SK-N-SH (cell line): ENCODE data around the gene CEBPB. TPM values are rescaled to one million over a fixed set of nuclear protein-coding genes. Genes with fewer than 3 reads are reported as not detected.

Experiments used
- CTCF ChIA-PET: fragments of 300-600, 350-600 bp; formaldehyde crosslinking; extraction: SDS; loops from one replicate; lab custom pipeline; 2021; lab: Yijun Ruan, JAX
- POLR2A ChIA-PET: fragments of 350-600 bp; sonication (Branson Sonifier 250); formaldehyde crosslinking; extraction: SDS; loops from one replicate; lab custom pipeline; 2020; ENCODE audit warnings: antibody characterized with exemption, inconsistent platforms; lab: Yijun Ruan, JAX
- DNase-seq: peaks from one replicate; pipeline ENCODE4 v3.0.0; 2012
- H2AFZ ChIP-seq: fragments of 200-600 bp; sonication (generic); 2 replicates; pipeline ENCODE4 v1.8.1; 2016; ENCODE audit warnings: antibody characterized with exemption, mild to moderate bottlenecking, low read depth
- H3F3A ChIP-seq: fragments of 200-600 bp; sonication (generic); replicated peaks from 2 replicates; pipeline ENCODE3; 2016; ENCODE audit warnings: antibody characterized with exemption, mild to moderate bottlenecking; ENCODE audit not compliant: insufficient read depth
- H3K27ac ChIP-seq, 2 experiments: fragments of 200-500 bp in 1 of 2; fragments of 200-600 bp in 1 of 2; sonication (Bioruptor generic) in 1 of 2; sonication (generic), shearing (Covaris generic) in 1 of 2; 2 replicates each; pipeline versions ENCODE4 v1.5.1 to v1.6.1; 2014 to 2016; ENCODE audit warnings: low read depth in 2 of 2, inconsistent platforms in 1 of 2, low read length in 1 of 2, mild to moderate bottlenecking in 1 of 2, mixed read lengths in 1 of 2
- H3K27me3 ChIP-seq: fragments of 200-600 bp; sonication (generic), shearing (Covaris generic); 2 replicates; pipeline ENCODE4 v1.6.1; 2016; ENCODE audit warnings: mixed run types; ENCODE audit not compliant: insufficient read depth
- H3K36me3 ChIP-seq, 2 experiments: fragments of 200-500 bp in 1 of 2; fragments of 200-600 bp in 1 of 2; sonication (Bioruptor generic) in 1 of 2; sonication (generic) in 1 of 2; replicated peaks in 1 of 2; 2 replicates each; pipeline versions ENCODE3 to v1.5.1; 2014 to 2016; ENCODE audit warnings: low read length in 1 of 2, mild to moderate bottlenecking in 1 of 2; ENCODE audit not compliant: insufficient read depth in 2 of 2, control insufficient read depth in 1 of 2
- H3K4me1 ChIP-seq, 2 experiments: fragments of 200-500 bp in 1 of 2; fragments of 200-600 bp in 1 of 2; sonication (Bioruptor generic) in 1 of 2; sonication (generic), shearing (Covaris generic) in 1 of 2; 2 replicates each; pipeline versions ENCODE4 v1.5.1 to v1.6.1; 2014 to 2016; ENCODE audit warnings: low read depth in 1 of 2, low read length in 1 of 2, mixed run types in 1 of 2; ENCODE audit not compliant: insufficient read depth in 2 of 2, control insufficient read depth in 1 of 2
- H3K4me2 ChIP-seq: fragments of 200-600 bp; sonication (generic), shearing (Covaris generic); 2 replicates; pipeline ENCODE4 v1.6.1; 2017; ENCODE audit warnings: mixed run types
- H3K4me3 ChIP-seq, 2 experiments: fragments of 200-500 bp in 1 of 2; fragments of 200-600 bp in 1 of 2; sonication (Bioruptor generic) in 1 of 2; sonication (generic), shearing (Covaris generic) in 1 of 2; 2 replicates each; pipeline versions ENCODE4 v1.5.1 to v1.8.1; 2014 to 2016; ENCODE audit warnings: low read depth in 2 of 2, inconsistent platforms in 1 of 2, low read length in 1 of 2, mild to moderate bottlenecking in 1 of 2, mixed read lengths in 1 of 2, moderate library complexity in 1 of 2
- H3K79me2 ChIP-seq: fragments of 200-600 bp; sonication (generic); 2 replicates; pipeline ENCODE4 v1.8.1; 2017; ENCODE audit warnings: mild to moderate bottlenecking; ENCODE audit not compliant: insufficient read depth
- H3K9ac ChIP-seq: fragments of 200-600 bp; sonication (generic); 2 replicates; pipeline ENCODE4 v1.6.1; 2017; ENCODE audit warnings: mixed run types
- H3K9me2 ChIP-seq: fragments of 200-600 bp; sonication (generic); 2 replicates; pipeline ENCODE4 v1.6.1; 2017; ENCODE audit warnings: mixed run types
- H3K9me3 ChIP-seq: fragments of 200-600 bp; sonication (generic); 2 replicates; pipeline ENCODE4 v1.6.1; 2017; ENCODE audit warnings: mixed run types, mild to moderate bottlenecking, moderate library complexity
- H4K20me1 ChIP-seq: fragments of 200-600 bp; sonication (generic); 2 replicates; pipeline ENCODE4 v1.6.1; 2017; ENCODE audit warnings: mild to moderate bottlenecking, mixed run types; ENCODE audit not compliant: insufficient read depth
- ELF1 ChIP-seq: IDR thresholded peaks from 2 replicates; pipeline ENCODE4 v1.4.0; 2012
- EZH2phosphoT487 ChIP-seq: fragments of 200-600 bp; sonication (generic); IDR thresholded peaks from 2 replicates; pipeline ENCODE4 v1.6.1; 2017; ENCODE audit warnings: low read depth, mixed run types, mild to moderate bottlenecking, antibody characterized with exemption, moderate library complexity, borderline replicate concordance
- FOSL2 ChIP-seq: IDR thresholded peaks from 2 replicates; pipeline ENCODE4 v1.4.0; 2012; ENCODE audit warnings: low read depth, mild to moderate bottlenecking, moderate library complexity, borderline replicate concordance
- FOXM1 ChIP-seq: IDR thresholded peaks from 2 replicates; pipeline ENCODE4 v1.4.0; 2012; ENCODE audit warnings: low read depth, mild to moderate bottlenecking
- GABPA ChIP-seq: IDR thresholded peaks from 2 replicates; pipeline ENCODE4 v1.4.0; 2012; ENCODE audit warnings: low read depth, mild to moderate bottlenecking
- GATA2 ChIP-seq: sonication (generic); formaldehyde crosslinking; IDR thresholded peaks from 2 replicates; pipeline ENCODE4 v1.5.0; 2020; ENCODE audit warnings: mild to moderate bottlenecking, missing genetic modification reagents
- JUND ChIP-seq: IDR thresholded peaks from 2 replicates; pipeline ENCODE4 v1.4.0; 2012
- NFIC ChIP-seq: IDR thresholded peaks from 2 replicates; pipeline ENCODE4 v1.4.0; 2012; ENCODE audit warnings: borderline replicate concordance
- NRF1 ChIP-seq: IDR thresholded peaks from 2 replicates; pipeline ENCODE4 v1.6.1; 2012; ENCODE audit warnings: low read depth, mild to moderate bottlenecking, low read length
- PBX3 ChIP-seq: IDR thresholded peaks from 2 replicates; pipeline ENCODE4; 2012
- RAD21 ChIP-seq: IDR thresholded peaks from 2 replicates; pipeline ENCODE4 v1.6.1; 2012; ENCODE audit warnings: mild to moderate bottlenecking, low read length
- RCOR1 ChIP-seq: fragments of 150-350 bp; IDR thresholded peaks from 2 replicates; pipeline ENCODE4 v1.6.1; 2017; ENCODE audit warnings: antibody characterized with exemption, low read length
- RFX5 ChIP-seq: IDR thresholded peaks from 2 replicates; pipeline ENCODE4 v1.6.1; 2012; ENCODE audit warnings: mild to moderate bottlenecking, improper control_type of control experiment, low read length
- SIN3A ChIP-seq: IDR thresholded peaks from 2 replicates; pipeline ENCODE4 v1.6.1; 2012; ENCODE audit warnings: low read depth, mild to moderate bottlenecking, low read length, moderate library complexity, borderline replicate concordance
- SMC3 ChIP-seq: IDR thresholded peaks from 2 replicates; pipeline ENCODE4 v1.6.1; 2012; ENCODE audit warnings: low read depth, low read length, improper control_type of control experiment
- YY1 ChIP-seq: IDR thresholded peaks from 2 replicates; pipeline ENCODE4 v1.4.0; 2012; ENCODE audit warnings: low read depth, mild to moderate bottlenecking
- whole genome bisulfite sequencing: methylation state at CpG from one replicate; pipeline ENCODE4 v1.1.6; 2017; ENCODE audit warnings: low lambda C conversion rate; 5-methylcytosine and 5-hydroxymethylcytosine counted together
- polyA plus RNA-seq, 3 experiments: library from polyadenylated mRNA; depleted of rRNA; stranded (reverse); fragments of >200 nt; gene quantifications; 2 replicates each; pipeline ENCODE4 v1.2.3, GENCODE V29; 2012
- TF ChIP-seq, protein P1 (sequence below): fragments of 200-600 bp; sonication (generic); IDR thresholded peaks from 2 replicates; pipeline ENCODE4 v1.6.1; 2017; ENCODE audit warnings: antibody characterized with exemption, mild to moderate bottlenecking, moderate library complexity
- TF ChIP-seq, protein P2 (sequence below): IDR thresholded peaks from 2 replicates; pipeline ENCODE4 v1.4.0; 2012; ENCODE audit warnings: low read depth, borderline replicate concordance
- TF ChIP-seq, protein P3 (sequence below): IDR thresholded peaks from 2 replicates; pipeline ENCODE4 v1.4.0; 2012; ENCODE audit warnings: low read depth
- TF ChIP-seq, protein P4 (sequence below): fragments of 150-350 bp; IDR thresholded peaks from 2 replicates; pipeline ENCODE4 v1.6.1; 2017; ENCODE audit warnings: antibody characterized with exemption, low read length, low read depth, borderline replicate concordance

CEBPB gene
- polyA plus RNA-seq, 1 of the 3 experiments (the other 2 are of a cell fraction) = 14.7 TPM

GRCh38 chr20:50234288-50234687, 43.7 kb downstream of the CEBPB start:
- Histone ChIP-seq H3K4me1 (no peaks in the 10 kb centered on the region), H4K20me1 (no peaks in the 10 kb centered on the region), H3K27ac (no peak overlapping the region), H3K9me2 (no peaks in the 10 kb centered on the region), H3K4me2 (no peak overlapping the region), H3F3A (no peaks in the 10 kb centered on the region), H3K79me2 (no peaks in the 10 kb centered on the region), H2AFZ (no peak overlapping the region), H3K27me3 (no peaks in the 10 kb centered on the region), H3K9ac (no peak overlapping the region), H3K4me3 (no peak overlapping the region), H3K36me3 (no peaks in the 10 kb centered on the region), H3K9me3 (no peaks in the 10 kb centered on the region)
- TF ChIP-seq FOSL2 (no peak), YY1 (no peak), NRF1 (no peak), PBX3 (no peak), EZH2phosphoT487 (no peak), SIN3A (no peak), FOXM1 (no peak), NFIC (no peak), GATA2 (CRISPR knock-in tag) (no peak), RCOR1 (no peak), JUND (no peak)
- TF ChIP-seq, protein P1, sequence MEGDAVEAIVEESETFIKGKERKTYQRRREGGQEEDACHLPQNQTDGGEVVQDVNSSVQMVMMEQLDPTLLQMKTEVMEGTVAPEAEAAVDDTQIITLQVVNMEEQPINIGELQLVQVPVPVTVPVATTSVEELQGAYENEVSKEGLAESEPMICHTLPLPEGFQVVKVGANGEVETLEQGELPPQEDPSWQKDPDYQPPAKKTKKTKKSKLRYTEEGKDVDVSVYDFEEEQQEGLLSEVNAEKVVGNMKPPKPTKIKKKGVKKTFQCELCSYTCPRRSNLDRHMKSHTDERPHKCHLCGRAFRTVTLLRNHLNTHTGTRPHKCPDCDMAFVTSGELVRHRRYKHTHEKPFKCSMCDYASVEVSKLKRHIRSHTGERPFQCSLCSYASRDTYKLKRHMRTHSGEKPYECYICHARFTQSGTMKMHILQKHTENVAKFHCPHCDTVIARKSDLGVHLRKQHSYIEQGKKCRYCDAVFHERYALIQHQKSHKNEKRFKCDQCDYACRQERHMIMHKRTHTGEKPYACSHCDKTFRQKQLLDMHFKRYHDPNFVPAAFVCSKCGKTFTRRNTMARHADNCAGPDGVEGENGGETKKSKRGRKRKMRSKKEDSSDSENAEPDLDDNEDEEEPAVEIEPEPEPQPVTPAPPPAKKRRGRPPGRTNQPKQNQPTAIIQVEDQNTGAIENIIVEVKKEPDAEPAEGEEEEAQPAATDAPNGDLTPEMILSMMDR = no peak
- TF ChIP-seq, protein P2, sequence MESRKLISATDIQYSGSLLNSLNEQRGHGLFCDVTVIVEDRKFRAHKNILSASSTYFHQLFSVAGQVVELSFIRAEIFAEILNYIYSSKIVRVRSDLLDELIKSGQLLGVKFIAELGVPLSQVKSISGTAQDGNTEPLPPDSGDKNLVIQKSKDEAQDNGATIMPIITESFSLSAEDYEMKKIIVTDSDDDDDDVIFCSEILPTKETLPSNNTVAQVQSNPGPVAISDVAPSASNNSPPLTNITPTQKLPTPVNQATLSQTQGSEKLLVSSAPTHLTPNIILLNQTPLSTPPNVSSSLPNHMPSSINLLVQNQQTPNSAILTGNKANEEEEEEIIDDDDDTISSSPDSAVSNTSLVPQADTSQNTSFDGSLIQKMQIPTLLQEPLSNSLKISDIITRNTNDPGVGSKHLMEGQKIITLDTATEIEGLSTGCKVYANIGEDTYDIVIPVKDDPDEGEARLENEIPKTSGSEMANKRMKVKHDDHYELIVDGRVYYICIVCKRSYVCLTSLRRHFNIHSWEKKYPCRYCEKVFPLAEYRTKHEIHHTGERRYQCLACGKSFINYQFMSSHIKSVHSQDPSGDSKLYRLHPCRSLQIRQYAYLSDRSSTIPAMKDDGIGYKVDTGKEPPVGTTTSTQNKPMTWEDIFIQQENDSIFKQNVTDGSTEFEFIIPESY = no peak
- ChIA-PET CTCF (interaction anchor here (1.2 kb wide), 1 partner anchor 33 kb away, joined by 3 read pairs; no protein-coding TSS in a partner anchor), POLR2A (no interaction called here)
- WGBS = 80% methylated on average over 1 of the region's 12 CpGs
- no peak for DNase-seq

DNA sequence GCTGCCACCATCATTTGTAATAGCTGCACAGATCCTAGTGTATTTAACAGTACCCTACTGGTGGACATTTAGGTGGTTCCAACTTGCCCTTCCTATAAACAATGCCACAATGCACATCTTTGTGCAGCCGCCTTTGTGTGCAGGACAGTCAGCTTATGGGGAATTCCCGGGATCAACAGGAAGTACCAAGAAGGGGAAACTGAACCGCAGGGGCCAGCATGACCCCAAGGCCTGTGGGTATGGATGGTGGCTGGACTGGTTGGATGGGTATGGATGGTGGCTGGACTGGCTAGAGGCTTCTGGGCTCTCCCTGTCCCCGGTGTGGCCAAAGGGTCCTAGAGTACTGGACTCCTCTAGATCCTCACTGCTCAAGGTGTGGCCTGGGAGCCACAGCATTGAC, 46.7 kb downstream of the CEBPB start:
- WGBS = 96% methylated on average over 4 of the region's 4 CpGs
- H3K4me3 ChIP-seq = no peak overlapping the region
- ChIA-PET CTCF (no interaction called here), POLR2A (interaction anchor here (0.7 kb wide), 1 partner anchor 1143 kb away, joined by 3 read pairs; no protein-coding TSS in a partner anchor)
- H3K9me2 ChIP-seq = no peaks in the 10 kb centered on the region
- no peaks in the 10 kb centered on the region for H3K79me2 ChIP-seq
- no peak overlapping the region for H2AFZ ChIP-seq
- no peak for DNase-seq
- H3K9ac ChIP-seq = no peak overlapping the region
- no peak overlapping the region for H3K4me2 ChIP-seq
- H3K27ac ChIP-seq = no peak overlapping the region
- H3K9me3 ChIP-seq = no peaks in the 10 kb centered on the region
- no peaks in the 10 kb centered on the region for H4K20me1 ChIP-seq
- H3K36me3 ChIP-seq = no peaks in the 10 kb centered on the region
- no peaks in the 10 kb centered on the region for H3K27me3 ChIP-seq
- peaks cover 2% of the 10 kb centered on the region for H3F3A ChIP-seq
- H3K4me1 ChIP-seq = no peaks in the 10 kb centered on the region
- TF ChIP-seq SMC3 = no peak
- TF ChIP-seq, protein P3, sequence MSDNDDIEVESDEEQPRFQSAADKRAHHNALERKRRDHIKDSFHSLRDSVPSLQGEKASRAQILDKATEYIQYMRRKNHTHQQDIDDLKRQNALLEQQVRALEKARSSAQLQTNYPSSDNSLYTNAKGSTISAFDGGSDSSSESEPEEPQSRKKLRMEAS = no peak
- TF ChIP-seq, protein P4, sequence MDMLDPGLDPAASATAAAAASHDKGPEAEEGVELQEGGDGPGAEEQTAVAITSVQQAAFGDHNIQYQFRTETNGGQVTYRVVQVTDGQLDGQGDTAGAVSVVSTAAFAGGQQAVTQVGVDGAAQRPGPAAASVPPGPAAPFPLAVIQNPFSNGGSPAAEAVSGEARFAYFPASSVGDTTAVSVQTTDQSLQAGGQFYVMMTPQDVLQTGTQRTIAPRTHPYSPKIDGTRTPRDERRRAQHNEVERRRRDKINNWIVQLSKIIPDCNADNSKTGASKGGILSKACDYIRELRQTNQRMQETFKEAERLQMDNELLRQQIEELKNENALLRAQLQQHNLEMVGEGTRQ = no peak
- TF ChIP-seq, protein P1 = no peak
- no peak for TF ChIP-seq ELF1
- no peak for TF ChIP-seq RCOR1
- no peak for TF ChIP-seq RFX5
- TF ChIP-seq GABPA = no peak
- TF ChIP-seq RAD21 = no peak
- TF ChIP-seq PBX3 = no peak
